ENCODE results near the gene SPATA20. TPM values are rescaled to one million over a fixed set of nuclear protein-coding genes. Genes with fewer than 3 reads are reported as not detected.

Gene SPATA20
- total RNA-seq, 1 experiment from 2014 or later = 24.6 TPM

DNA sequence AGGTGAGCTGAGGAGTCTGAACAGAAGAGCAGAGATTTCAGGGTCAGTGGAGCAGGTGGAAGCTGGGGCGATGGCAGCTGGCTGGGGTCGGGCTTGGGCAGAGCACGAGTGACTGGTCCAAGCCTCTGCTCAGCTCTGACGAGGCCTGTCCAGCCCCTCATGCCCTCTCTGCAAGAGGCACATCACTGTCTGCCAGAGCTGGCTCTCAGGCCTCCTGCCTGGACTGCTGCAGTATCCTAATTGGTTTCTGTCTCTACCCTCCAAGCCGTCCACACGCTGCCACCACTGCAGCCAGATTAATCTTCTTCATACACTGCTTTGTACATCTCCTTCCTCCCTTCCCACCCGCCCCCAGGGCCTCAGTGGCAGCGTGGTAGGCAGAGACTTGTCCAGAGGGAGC is 38.9 kb downstream of the SPATA20 start (continued):
- TF ChIP-seq, protein P1, sequence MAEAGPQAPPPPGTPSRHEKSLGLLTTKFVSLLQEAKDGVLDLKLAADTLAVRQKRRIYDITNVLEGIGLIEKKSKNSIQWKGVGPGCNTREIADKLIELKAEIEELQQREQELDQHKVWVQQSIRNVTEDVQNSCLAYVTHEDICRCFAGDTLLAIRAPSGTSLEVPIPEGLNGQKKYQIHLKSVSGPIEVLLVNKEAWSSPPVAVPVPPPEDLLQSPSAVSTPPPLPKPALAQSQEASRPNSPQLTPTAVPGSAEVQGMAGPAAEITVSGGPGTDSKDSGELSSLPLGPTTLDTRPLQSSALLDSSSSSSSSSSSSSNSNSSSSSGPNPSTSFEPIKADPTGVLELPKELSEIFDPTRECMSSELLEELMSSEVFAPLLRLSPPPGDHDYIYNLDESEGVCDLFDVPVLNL (CRISPR knock-in tag; IDR thresholded peaks at IDR 0.05; ENCODE audit: borderline replicate concordance, low read depth) = no peak
- TF ChIP-seq CREM (CRISPR knock-in tag; IDR thresholded peaks at IDR 0.05) = no peak
- TF ChIP-seq, protein P2, sequence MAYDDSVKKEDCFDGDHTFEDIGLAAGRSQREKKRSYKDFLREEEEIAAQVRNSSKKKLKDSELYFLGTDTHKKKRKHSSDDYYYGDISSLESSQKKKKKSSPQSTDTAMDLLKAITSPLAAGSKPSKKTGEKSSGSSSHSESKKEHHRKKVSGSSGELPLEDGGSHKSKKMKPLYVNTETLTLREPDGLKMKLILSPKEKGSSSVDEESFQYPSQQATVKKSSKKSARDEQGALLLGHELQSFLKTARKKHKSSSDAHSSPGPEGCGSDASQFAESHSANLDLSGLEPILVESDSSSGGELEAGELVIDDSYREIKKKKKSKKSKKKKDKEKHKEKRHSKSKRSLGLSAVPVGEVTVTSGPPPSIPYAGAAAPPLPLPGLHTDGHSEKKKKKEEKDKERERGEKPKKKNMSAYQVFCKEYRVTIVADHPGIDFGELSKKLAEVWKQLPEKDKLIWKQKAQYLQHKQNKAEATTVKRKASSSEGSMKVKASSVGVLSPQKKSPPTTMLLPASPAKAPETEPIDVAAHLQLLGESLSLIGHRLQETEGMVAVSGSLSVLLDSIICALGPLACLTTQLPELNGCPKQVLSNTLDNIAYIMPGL (CRISPR knock-in tag; IDR thresholded peaks at IDR 0.05) = no peak

DNA sequence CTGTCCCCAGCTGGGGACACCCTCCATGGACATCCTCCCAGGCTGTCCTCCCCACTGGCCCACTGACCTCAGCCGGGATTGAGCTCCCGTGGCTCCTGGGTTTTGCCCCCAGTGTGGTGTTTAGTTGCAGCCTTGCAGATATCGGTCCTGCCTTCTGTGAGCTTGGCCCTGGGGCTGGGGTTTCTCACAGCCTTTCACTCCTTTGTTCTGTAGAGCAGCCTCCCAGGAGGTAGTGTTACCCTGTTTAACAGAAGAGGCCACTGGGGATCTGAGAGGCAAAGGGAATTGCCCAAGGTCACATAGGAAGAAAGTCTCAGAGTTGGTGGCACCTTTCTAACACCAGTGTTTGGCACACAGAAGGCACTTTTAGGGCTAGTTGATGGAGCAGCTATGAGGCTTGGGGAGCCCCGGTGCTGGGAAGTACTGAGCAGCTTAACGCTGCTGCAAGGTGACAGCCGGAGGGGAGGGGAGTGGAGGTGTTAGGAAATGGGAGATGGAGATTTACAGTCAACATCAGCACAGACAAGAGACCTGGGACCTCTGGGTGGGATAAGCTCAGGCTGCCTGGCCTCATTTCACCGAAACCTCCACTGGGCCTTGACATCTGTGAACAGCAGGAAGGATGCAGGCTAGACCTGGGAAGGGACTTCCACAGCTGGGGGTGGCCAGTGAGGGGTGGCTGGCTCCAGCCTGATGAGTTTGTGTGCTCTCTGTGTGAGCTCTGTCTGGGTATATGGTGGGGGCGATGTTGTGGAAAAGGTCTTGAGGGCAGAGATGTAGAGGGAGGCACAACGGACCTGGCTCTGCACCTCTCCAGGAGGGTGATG is 39.7 kb downstream of the SPATA20 start:
- Mint-ChIP-seq H3K9me3 (no peaks in the 10 kb centered on the region), H3K27ac (peak overlapping the region; percentile 15; the same call in 1 of the 2 replicates), H3K27me3 (ENCODE audit: low read depth) (no peaks in the 10 kb centered on the region), H3K4me3 (no peak overlapping the region), H3K4me1 (peaks cover 18% of the 10 kb centered on the region), H3K36me3 (no peaks in the 10 kb centered on the region)
- CTCF ChIA-PET = interaction anchor here (0.7 to 5.0 kb wide), 4 partner anchors 11 to 107 kb away, joined by 3 to 26 read pairs (median 6); no protein-coding TSS in a partner anchor
- POLR2A ChIA-PET = no interaction called here
- TF ChIP-seq, protein P3, sequence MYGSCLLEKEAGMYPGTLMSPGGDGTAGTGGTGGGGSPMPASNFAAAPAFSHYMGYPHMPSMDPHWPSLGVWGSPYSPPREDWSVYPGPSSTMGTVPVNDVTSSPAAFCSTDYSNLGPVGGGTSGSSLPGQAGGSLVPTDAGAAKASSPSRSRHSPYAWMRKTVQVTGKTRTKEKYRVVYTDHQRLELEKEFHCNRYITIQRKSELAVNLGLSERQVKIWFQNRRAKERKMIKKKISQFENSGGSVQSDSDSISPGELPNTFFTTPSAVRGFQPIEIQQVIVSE (CRISPR knock-in tag; IDR thresholded peaks at IDR 0.05; ENCODE audit: borderline replicate concordance) = no peak
- DNase-seq (ENCODE audit: low spot score) (no peak), ATAC-seq (peak; percentile 35)

DNA sequence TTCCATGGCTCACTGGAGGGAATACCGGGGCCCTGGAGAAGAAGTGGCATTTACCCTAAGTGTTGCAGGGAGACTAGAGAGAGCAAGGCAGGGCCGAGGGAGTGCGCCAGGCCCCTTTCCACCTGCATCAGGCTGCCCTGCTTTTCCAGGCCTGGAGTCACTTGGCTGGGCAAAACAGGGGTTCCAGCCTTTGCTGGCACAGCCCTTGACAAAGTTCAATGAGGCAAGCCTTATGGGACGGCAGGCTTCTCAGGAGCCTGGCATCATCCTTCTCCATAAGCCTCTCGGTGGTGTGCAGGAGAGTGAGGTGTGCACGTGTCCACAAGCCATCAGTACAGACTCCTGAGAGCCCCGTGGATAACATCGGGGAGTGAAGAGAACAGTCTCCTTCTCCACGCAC is 40.6 kb downstream of the SPATA20 start:
- ChIA-PET CTCF (interaction anchor here (0.7 to 3.1 kb wide), 3 partner anchors 10 to 38 kb away, joined by 3 to 11 read pairs (median 9); no protein-coding TSS in a partner anchor), POLR2A (no interaction called here)
- TF ChIP-seq SMAD3 (CRISPR knock-in tag; IDR thresholded peaks at IDR 0.05; ENCODE audit: borderline replicate concordance) (no peak), SP1 (CRISPR knock-in tag; conservative IDR thresholded peaks at IDR 0.05) (no peak), SMAD4 (CRISPR knock-in tag; IDR thresholded peaks at IDR 0.05) (no peak), ZNF263 (CRISPR knock-in tag; IDR thresholded peaks at IDR 0.05; ENCODE audit: low read depth) (no peak), MYBL2 (CRISPR knock-in tag; IDR thresholded peaks at IDR 0.05) (no peak), CBFB (CRISPR knock-in tag; IDR thresholded peaks at IDR 0.05; ENCODE audit: low read depth) (no peak), ETV6 (CRISPR knock-in tag; IDR thresholded peaks at IDR 0.05) (no peak), ZNF121 (CRISPR knock-in tag; IDR thresholded peaks at IDR 0.05) (no peak), FOXK1 (CRISPR knock-in tag; IDR thresholded peaks at IDR 0.05) (no peak)
- TF ChIP-seq, protein P4, sequence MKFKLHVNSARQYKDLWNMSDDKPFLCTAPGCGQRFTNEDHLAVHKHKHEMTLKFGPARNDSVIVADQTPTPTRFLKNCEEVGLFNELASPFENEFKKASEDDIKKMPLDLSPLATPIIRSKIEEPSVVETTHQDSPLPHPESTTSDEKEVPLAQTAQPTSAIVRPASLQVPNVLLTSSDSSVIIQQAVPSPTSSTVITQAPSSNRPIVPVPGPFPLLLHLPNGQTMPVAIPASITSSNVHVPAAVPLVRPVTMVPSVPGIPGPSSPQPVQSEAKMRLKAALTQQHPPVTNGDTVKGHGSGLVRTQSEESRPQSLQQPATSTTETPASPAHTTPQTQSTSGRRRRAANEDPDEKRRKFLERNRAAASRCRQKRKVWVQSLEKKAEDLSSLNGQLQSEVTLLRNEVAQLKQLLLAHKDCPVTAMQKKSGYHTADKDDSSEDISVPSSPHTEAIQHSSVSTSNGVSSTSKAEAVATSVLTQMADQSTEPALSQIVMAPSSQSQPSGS (CRISPR knock-in tag; IDR thresholded peaks at IDR 0.05; ENCODE audit: borderline replicate concordance, low read depth) = no peak
- TF ChIP-seq, protein P5, sequence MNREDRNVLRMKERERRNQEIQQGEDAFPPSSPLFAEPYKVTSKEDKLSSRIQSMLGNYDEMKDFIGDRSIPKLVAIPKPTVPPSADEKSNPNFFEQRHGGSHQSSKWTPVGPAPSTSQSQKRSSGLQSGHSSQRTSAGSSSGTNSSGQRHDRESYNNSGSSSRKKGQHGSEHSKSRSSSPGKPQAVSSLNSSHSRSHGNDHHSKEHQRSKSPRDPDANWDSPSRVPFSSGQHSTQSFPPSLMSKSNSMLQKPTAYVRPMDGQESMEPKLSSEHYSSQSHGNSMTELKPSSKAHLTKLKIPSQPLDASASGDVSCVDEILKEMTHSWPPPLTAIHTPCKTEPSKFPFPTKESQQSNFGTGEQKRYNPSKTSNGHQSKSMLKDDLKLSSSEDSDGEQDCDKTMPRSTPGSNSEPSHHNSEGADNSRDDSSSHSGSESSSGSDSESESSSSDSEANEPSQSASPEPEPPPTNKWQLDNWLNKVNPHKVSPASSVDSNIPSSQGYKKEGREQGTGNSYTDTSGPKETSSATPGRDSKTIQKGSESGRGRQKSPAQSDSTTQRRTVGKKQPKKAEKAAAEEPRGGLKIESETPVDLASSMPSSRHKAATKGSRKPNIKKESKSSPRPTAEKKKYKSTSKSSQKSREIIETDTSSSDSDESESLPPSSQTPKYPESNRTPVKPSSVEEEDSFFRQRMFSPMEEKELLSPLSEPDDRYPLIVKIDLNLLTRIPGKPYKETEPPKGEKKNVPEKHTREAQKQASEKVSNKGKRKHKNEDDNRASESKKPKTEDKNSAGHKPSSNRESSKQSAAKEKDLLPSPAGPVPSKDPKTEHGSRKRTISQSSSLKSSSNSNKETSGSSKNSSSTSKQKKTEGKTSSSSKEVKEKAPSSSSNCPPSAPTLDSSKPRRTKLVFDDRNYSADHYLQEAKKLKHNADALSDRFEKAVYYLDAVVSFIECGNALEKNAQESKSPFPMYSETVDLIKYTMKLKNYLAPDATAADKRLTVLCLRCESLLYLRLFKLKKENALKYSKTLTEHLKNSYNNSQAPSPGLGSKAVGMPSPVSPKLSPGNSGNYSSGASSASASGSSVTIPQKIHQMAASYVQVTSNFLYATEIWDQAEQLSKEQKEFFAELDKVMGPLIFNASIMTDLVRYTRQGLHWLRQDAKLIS (CRISPR knock-in tag; IDR thresholded peaks at IDR 0.05; ENCODE audit: borderline replicate concordance) = no peak
- TF ChIP-seq, protein P6, sequence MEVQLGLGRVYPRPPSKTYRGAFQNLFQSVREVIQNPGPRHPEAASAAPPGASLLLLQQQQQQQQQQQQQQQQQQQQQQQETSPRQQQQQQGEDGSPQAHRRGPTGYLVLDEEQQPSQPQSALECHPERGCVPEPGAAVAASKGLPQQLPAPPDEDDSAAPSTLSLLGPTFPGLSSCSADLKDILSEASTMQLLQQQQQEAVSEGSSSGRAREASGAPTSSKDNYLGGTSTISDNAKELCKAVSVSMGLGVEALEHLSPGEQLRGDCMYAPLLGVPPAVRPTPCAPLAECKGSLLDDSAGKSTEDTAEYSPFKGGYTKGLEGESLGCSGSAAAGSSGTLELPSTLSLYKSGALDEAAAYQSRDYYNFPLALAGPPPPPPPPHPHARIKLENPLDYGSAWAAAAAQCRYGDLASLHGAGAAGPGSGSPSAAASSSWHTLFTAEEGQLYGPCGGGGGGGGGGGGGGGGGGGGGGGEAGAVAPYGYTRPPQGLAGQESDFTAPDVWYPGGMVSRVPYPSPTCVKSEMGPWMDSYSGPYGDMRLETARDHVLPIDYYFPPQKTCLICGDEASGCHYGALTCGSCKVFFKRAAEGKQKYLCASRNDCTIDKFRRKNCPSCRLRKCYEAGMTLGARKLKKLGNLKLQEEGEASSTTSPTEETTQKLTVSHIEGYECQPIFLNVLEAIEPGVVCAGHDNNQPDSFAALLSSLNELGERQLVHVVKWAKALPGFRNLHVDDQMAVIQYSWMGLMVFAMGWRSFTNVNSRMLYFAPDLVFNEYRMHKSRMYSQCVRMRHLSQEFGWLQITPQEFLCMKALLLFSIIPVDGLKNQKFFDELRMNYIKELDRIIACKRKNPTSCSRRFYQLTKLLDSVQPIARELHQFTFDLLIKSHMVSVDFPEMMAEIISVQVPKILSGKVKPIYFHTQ (CRISPR knock-in tag; IDR thresholded peaks at IDR 0.05) = no peak
- TF ChIP-seq, protein P7, sequence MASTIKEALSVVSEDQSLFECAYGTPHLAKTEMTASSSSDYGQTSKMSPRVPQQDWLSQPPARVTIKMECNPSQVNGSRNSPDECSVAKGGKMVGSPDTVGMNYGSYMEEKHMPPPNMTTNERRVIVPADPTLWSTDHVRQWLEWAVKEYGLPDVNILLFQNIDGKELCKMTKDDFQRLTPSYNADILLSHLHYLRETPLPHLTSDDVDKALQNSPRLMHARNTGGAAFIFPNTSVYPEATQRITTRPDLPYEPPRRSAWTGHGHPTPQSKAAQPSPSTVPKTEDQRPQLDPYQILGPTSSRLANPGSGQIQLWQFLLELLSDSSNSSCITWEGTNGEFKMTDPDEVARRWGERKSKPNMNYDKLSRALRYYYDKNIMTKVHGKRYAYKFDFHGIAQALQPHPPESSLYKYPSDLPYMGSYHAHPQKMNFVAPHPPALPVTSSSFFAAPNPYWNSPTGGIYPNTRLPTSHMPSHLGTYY (CRISPR knock-in tag; IDR thresholded peaks at IDR 0.05) = no peak
- ATAC-seq (no peak), DNase-seq (ENCODE audit: low spot score) (no peak)
- Mint-ChIP-seq H3K27me3 (ENCODE audit: low read depth) (no peaks in the 10 kb centered on the region), H3K4me3 (no peak overlapping the region), H3K36me3 (no peaks in the 10 kb centered on the region), H3K4me1 (peaks cover 20% of the 10 kb centered on the region), H3K9me3 (no peaks in the 10 kb centered on the region), H3K27ac (0 out of 2 replicates have a peak overlapping the region, but pooled peaks have one; percentile 45)
